ENCODE results near the gene HOXB2.

HOXB2 gene

GRCh38 chr17:48549281-48549630 lies 4.3 kb upstream of the HOXB2 start:
- H3K27me3 ChIP-seq (ENCODE audit: insufficient read depth, poor library complexity, severe bottlenecking): no peaks in the 10 kb centered on the region
- no peaks in the 10 kb centered on the region for H3K9me3 ChIP-seq (ENCODE audit: severe bottlenecking)
- ATAC-seq (ENCODE audit: low read depth) (no peak), DNase-seq (ENCODE audit: low spot score) (no peak)
- no peak overlapping the region for H3K4me3 ChIP-seq (ENCODE audit: severe bottlenecking)
- peaks cover 19% of the 10 kb centered on the region for H3K36me3 ChIP-seq (ENCODE audit: low read depth)
- TF ChIP-seq CTCF (IDR thresholded peaks at IDR 0.05; ENCODE audit: poor library complexity, severe bottlenecking): no peak
- H3K4me1 ChIP-seq (ENCODE audit: insufficient read depth, poor library complexity, severe bottlenecking): no peaks in the 10 kb centered on the region
- H3K27ac ChIP-seq (ENCODE audit: poor library complexity, severe bottlenecking): no peak overlapping the region

- Histone ChIP-seq H3K9me3 (ENCODE audit: severe bottlenecking) (no peaks in the 10 kb centered on the region), H3K27me3 (ENCODE audit: insufficient read depth, poor library complexity, severe bottlenecking) (no peaks in the 10 kb centered on the region), H3K36me3 (ENCODE audit: low read depth) (peaks cover 16% of the 10 kb centered on the region), H3K4me1 (ENCODE audit: insufficient read depth, poor library complexity, severe bottlenecking) (no peaks in the 10 kb centered on the region), H3K27ac (ENCODE audit: poor library complexity, severe bottlenecking) (no peak overlapping the region), H3K4me3 (ENCODE audit: severe bottlenecking) (no peak overlapping the region)
- TF ChIP-seq CTCF (IDR thresholded peaks at IDR 0.05; ENCODE audit: poor library complexity, severe bottlenecking): no peak
- no peak for DNase-seq (ENCODE audit: low spot score)
- no peak for ATAC-seq (ENCODE audit: low read depth)
These were observed 3.8 kb upstream of the HOXB2 start for GRCh38 chr17:48548523-48549280.

- Histone ChIP-seq H3K9me3 (ENCODE audit: severe bottlenecking) (no peaks in the 10 kb centered on the region), H3K27me3 (ENCODE audit: insufficient read depth, poor library complexity, severe bottlenecking) (no peaks in the 10 kb centered on the region), H3K4me3 (ENCODE audit: severe bottlenecking) (no peak overlapping the region), H3K27ac (ENCODE audit: poor library complexity, severe bottlenecking) (no peak overlapping the region), H3K4me1 (ENCODE audit: insufficient read depth, poor library complexity, severe bottlenecking) (no peaks in the 10 kb centered on the region), H3K36me3 (ENCODE audit: low read depth) (peaks cover 16% of the 10 kb centered on the region)
- ATAC-seq (ENCODE audit: low read depth) (no peak), DNase-seq (ENCODE audit: low spot score) (no peak)
- TF ChIP-seq CTCF (IDR thresholded peaks at IDR 0.05; ENCODE audit: poor library complexity, severe bottlenecking): no peak
These were observed 3.1 kb upstream of the HOXB2 start for GRCh38 chr17:48547808-48548522.

GRCh38 chr17:48546924-48547807 lies 2.3 kb upstream of the HOXB2 start:
- no peak for TF ChIP-seq CTCF (IDR thresholded peaks at IDR 0.05; ENCODE audit: poor library complexity, severe bottlenecking)
- H3K4me1 ChIP-seq (ENCODE audit: insufficient read depth, poor library complexity, severe bottlenecking): no peaks in the 10 kb centered on the region
- no peaks in the 10 kb centered on the region for H3K27me3 ChIP-seq (ENCODE audit: insufficient read depth, poor library complexity, severe bottlenecking)
- no peak for DNase-seq (ENCODE audit: low spot score)
- ATAC-seq (ENCODE audit: low read depth): no peak
- no peaks in the 10 kb centered on the region for H3K9me3 ChIP-seq (ENCODE audit: severe bottlenecking)
- no peak overlapping the region for H3K27ac ChIP-seq (ENCODE audit: poor library complexity, severe bottlenecking)
- H3K36me3 ChIP-seq (ENCODE audit: low read depth): peaks cover 16% of the 10 kb centered on the region
- no peak overlapping the region for H3K4me3 ChIP-seq (ENCODE audit: severe bottlenecking)
